Measurements from ENCODE around the gene A4GNT. TPM values are rescaled to one million over a fixed set of nuclear protein-coding genes. Genes with fewer than 3 reads are reported as not detected.

A4GNT gene
- not detected in 2 replicates for polyA plus RNA-seq
- polyA minus RNA-seq = not detected in 2 replicates

- H3K4me3 ChIP-seq (ENCODE audit: low read length) = no peak within 1 kb of the TSS
- no peak within 1 kb of the TSS for H3K4me2 ChIP-seq (ENCODE audit: low read length)
- no peaks in the 10 kb centered on the region for H3K79me2 ChIP-seq (replicated peaks; ENCODE audit: insufficient read depth, low read length)
- no peaks in the 10 kb centered on the region for H3K27me3 ChIP-seq (ENCODE audit: insufficient read depth, low read depth, low read length)
- no peaks in the 10 kb centered on the region for H3K9me2 ChIP-seq (ENCODE audit: insufficient read depth, low read length)
- H3K27ac ChIP-seq (ENCODE audit: low read length) = no peak within 1 kb of the TSS
- H3F3A ChIP-seq (ENCODE audit: insufficient read depth, low read length, poor library complexity, severe bottlenecking) = no peaks in the 10 kb centered on the region
- H2AFZ ChIP-seq (ENCODE audit: low read depth, low read length) = no peak within 1 kb of the TSS
- TF ChIP-seq RAD21 (conservative IDR thresholded peaks at IDR 0.05) (no peak), CTCF (IDR thresholded peaks at IDR 0.05; ENCODE audit: poor library complexity, severe bottlenecking) (no peak), REST (IDR thresholded peaks at IDR 0.05; ENCODE audit: borderline replicate concordance) (no peak), POLR2AphosphoS5 (IDR thresholded peaks at IDR 0.05) (no peak), MXI1 (conservative IDR thresholded peaks at IDR 0.05; ENCODE audit: poor library complexity, severe bottlenecking) (no peak), EZH2 (IDR thresholded peaks at IDR 0.05; ENCODE audit: borderline replicate concordance, insufficient read depth, low read length, poor library complexity, severe bottlenecking) (no peak)
- H3K36me3 ChIP-seq (ENCODE audit: insufficient read depth, low read length) = no peaks in the 10 kb centered on the region
- H4K20me1 ChIP-seq (ENCODE audit: insufficient read depth) = no peaks in the 10 kb centered on the region
- H3K9ac ChIP-seq (ENCODE audit: low read length) = no peak within 1 kb of the TSS
- H3K9me3 ChIP-seq (ENCODE audit: low read length) = no peaks in the 10 kb centered on the region
These were observed at the start of gene A4GNT for GRCh38 chr3:138132239-138132638. Gene A4GNT (minus strand): TSS chr3:138132390. CDS start chr3:138131256, 1,134 bp downstream.

- no peak overlapping the region for H3K4me2 ChIP-seq (ENCODE audit: low read length)
- no peak overlapping the region for H2AFZ ChIP-seq (ENCODE audit: low read depth, low read length)
- H3K4me3 ChIP-seq (ENCODE audit: low read length) = no peak overlapping the region
- TF ChIP-seq REST (IDR thresholded peaks at IDR 0.05; ENCODE audit: borderline replicate concordance) (no peak), RAD21 (conservative IDR thresholded peaks at IDR 0.05) (peak; percentile 76), SMC3 (conservative IDR thresholded peaks at IDR 0.05; ENCODE audit: poor library complexity) (peak; percentile 77), EZH2 (IDR thresholded peaks at IDR 0.05; ENCODE audit: borderline replicate concordance, insufficient read depth, low read length, poor library complexity, severe bottlenecking) (no peak), CTCF (IDR thresholded peaks at IDR 0.05; ENCODE audit: poor library complexity, severe bottlenecking) (peak; percentile 74), POLR2AphosphoS5 (IDR thresholded peaks at IDR 0.05) (no peak), TAF1 (IDR thresholded peaks at IDR 0.05; ENCODE audit: low read depth) (no peak), MXI1 (conservative IDR thresholded peaks at IDR 0.05; ENCODE audit: poor library complexity, severe bottlenecking) (no peak), EP300 (conservative IDR thresholded peaks at IDR 0.05; ENCODE audit: poor library complexity, severe bottlenecking) (no peak)
- no peak overlapping the region for H3K27ac ChIP-seq (ENCODE audit: low read length)
- H3K36me3 ChIP-seq (ENCODE audit: insufficient read depth, low read length) = no peaks in the 10 kb centered on the region
- H3K9me2 ChIP-seq (ENCODE audit: insufficient read depth, low read length) = no peaks in the 10 kb centered on the region
- no peaks in the 10 kb centered on the region for H3K9me3 ChIP-seq (ENCODE audit: low read length)
- peaks cover 8% of the 10 kb centered on the region for H3K27me3 ChIP-seq (ENCODE audit: insufficient read depth, low read depth, low read length)
- H3K9ac ChIP-seq (ENCODE audit: low read length) = peak overlapping the region; percentile 13
- no peaks in the 10 kb centered on the region for H3F3A ChIP-seq (ENCODE audit: insufficient read depth, low read length, poor library complexity, severe bottlenecking)
- H3K79me2 ChIP-seq (replicated peaks; ENCODE audit: insufficient read depth, low read length) = no peaks in the 10 kb centered on the region
- H4K20me1 ChIP-seq (ENCODE audit: insufficient read depth) = no peaks in the 10 kb centered on the region
These were observed 48.3 kb upstream of the A4GNT start for GRCh38 chr3:138180375-138181029.

All from neural cell (in vitro differentiated cells).